HL-60 (cell line): ENCODE measurements around the gene MEST.
"Not testable (repeated sequence)": the region's sequence is repeated elsewhere in the genome, so short reads cannot be mapped to it uniquely, and the experiment has no call there.

ENCODE experiments used
- DNase-seq, 2 experiments: peaks; one replicate each; pipeline ENCODE4 v3.0.0-alpha.2; 2010 to 2020; ENCODE audit warnings: low read depth in 1 of 2, low spot score in 1 of 2
- H3K27ac ChIP-seq: fragments of 250-450 bp; sonication (Bioruptor Pico); replicated peaks from 2 replicates; pipeline ENCODE4 v1.5.1; 2020; ENCODE audit warnings: mild to moderate bottlenecking, moderate library complexity
- H3K27me3 ChIP-seq: fragments of 250-450 bp; sonication (Bioruptor Pico); 2 replicates; pipeline ENCODE4 v1.5.1; 2021; ENCODE audit warnings: mild to moderate bottlenecking, moderate library complexity; ENCODE audit not compliant: insufficient read depth, poor library complexity, severe bottlenecking
- H3K4me3 ChIP-seq: replicated peaks from 2 replicates; pipeline ENCODE4 v1.5.1; 2011; ENCODE audit warnings: mild to moderate bottlenecking, control low read depth, low read length; ENCODE audit not compliant: insufficient read depth
- CTCF ChIP-seq: IDR thresholded peaks from one replicate; pipeline ENCODE4 v1.5.1; 2011; ENCODE audit warnings: low read length, control low read depth, inconsistent platforms; ENCODE audit not compliant: insufficient read depth
- GABPA ChIP-seq: IDR thresholded peaks from 2 replicates; pipeline ENCODE4 v1.6.1; 2012; ENCODE audit warnings: low read depth
- POLR2AphosphoS5 ChIP-seq: IDR thresholded peaks from 2 replicates; pipeline ENCODE4 v1.6.1; 2012; ENCODE audit warnings: low read depth
- REST ChIP-seq: IDR thresholded peaks from 2 replicates; pipeline ENCODE4 v1.6.1; 2012; ENCODE audit warnings: low read depth; ENCODE audit not compliant: insufficient replicate concordance
- SPI1 ChIP-seq: IDR thresholded peaks from 2 replicates; pipeline ENCODE4 v1.6.1; 2012; ENCODE audit warnings: low read depth, mild to moderate bottlenecking, borderline replicate concordance

The MEST gene

GRCh38 chr7:130513447-130513846, 21.6 kb downstream of the MEST start:
- TF ChIP-seq GABPA = no peak
- no peak for TF ChIP-seq CTCF
- no peak for TF ChIP-seq REST
- TF ChIP-seq POLR2AphosphoS5 = no peak
- no peak for TF ChIP-seq SPI1
- H3K4me3 ChIP-seq = no peak overlapping the region
- no peak for DNase-seq
- H3K27ac ChIP-seq = no peak overlapping the region
- no peaks in the 10 kb centered on the region for H3K27me3 ChIP-seq

- Histone ChIP-seq H3K27ac (no peak overlapping the region), H3K4me3 (no peak overlapping the region), H3K27me3 (no peaks in the 10 kb centered on the region)
- TF ChIP-seq POLR2AphosphoS5 = no peak
- TF ChIP-seq CTCF = no peak
- TF ChIP-seq SPI1 = no peak
- TF ChIP-seq GABPA = no peak
- TF ChIP-seq REST = no peak
- no peak for DNase-seq
Measured at GRCh38 chr7:130515315-130516040, 23.6 kb downstream of the MEST start.

GRCh38 chr7:130521258-130521951, 29.5 kb downstream of the MEST start:
- DNase-seq = no peak
- H3K27me3 ChIP-seq = no peaks in the 10 kb centered on the region
- H3K27ac ChIP-seq = no peak overlapping the region
- H3K4me3 ChIP-seq = no peak overlapping the region
- TF ChIP-seq POLR2AphosphoS5 = no peak
- no peak for TF ChIP-seq SPI1
- no peak for TF ChIP-seq CTCF
- TF ChIP-seq GABPA = no peak
- TF ChIP-seq REST = no peak

- H3K27ac ChIP-seq, H3K4me3 ChIP-seq, H3K27me3 ChIP-seq, DNase-seq: not testable (repeated sequence)
Measured at GRCh38 chr7:130523519-130524125, 31.7 kb downstream of the MEST start.
